ENCODE measurements around the gene OSBPL5. TPM values are rescaled to one million over a fixed set of nuclear protein-coding genes. Genes with fewer than 3 reads are reported as not detected.

The OSBPL5 gene
- total RNA-seq, 1 experiment from 2014 or later: 16.1 TPM

DNA sequence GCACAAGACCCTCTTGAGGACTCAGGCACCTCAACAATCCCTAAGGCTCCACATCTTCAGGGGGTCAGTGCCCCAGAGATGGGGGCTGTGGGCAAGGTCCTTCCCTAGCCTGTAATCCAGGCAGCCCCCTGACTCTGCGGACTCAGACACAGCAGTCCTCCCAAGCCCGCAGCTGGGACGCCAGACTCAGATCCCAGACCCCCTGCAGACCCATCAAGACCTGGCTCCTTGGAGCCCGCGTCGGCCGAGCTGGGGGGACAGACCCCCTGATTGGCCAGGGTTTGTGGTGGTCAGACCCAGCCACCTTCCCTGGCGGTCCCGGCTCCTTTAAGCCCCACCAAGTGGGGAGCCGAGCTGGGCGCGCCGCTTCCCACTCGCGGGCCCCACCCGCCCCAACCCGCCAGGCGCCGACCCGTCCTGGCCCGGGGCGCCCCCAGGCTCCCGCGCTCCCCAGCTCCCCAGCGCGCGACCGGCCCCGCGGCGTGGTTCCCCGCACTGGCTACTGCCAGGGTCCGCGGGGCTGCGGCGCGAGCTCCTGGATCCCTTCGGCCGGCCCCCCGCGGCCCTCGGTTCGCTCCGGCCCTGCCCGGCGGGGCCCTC lies 458 bp downstream of the OSBPL5 start:
- Mint-ChIP-seq H3K36me3 (ENCODE audit: insufficient read depth in 1 of 3, low read depth in 3 of 3) (no peaks in the 10 kb centered on the region; a peak in 1 of 7 replicates), H3K27ac (no peak overlapping the region), H3K9me3 (no peaks in the 10 kb centered on the region), H3K4me3 (peak overlapping the region; percentile 73 to 81), H3K4me1 (peaks cover 31 to 47% of the 10 kb centered on the region in 2 experiments), H3K27me3 (ENCODE audit: low read depth) (peaks cover 59% of the 10 kb centered on the region)
- Histone ChIP-seq H2BK20ac (ENCODE audit: low read depth, low read length, poor library complexity, severe bottlenecking) (no peak overlapping the region), H3K9me3 (ENCODE audit: control insufficient read depth, low read depth, low read length) (no peaks in the 10 kb centered on the region), H3K9ac (ENCODE audit: extremely low read depth, insufficient read length, low read length) (no peak overlapping the region), H4K8ac (replicated peaks; ENCODE audit: insufficient read length, low read depth, low read length) (no peak overlapping the region), H2BK5ac (ENCODE audit: insufficient read length, low read length) (no peak overlapping the region), H3K18ac (ENCODE audit: insufficient read length, low read depth, low read length) (no peak overlapping the region), H2AFZ (ENCODE audit: low read length) (no peak overlapping the region), H4K5ac (ENCODE audit: insufficient read length, low read depth, low read length) (no peak overlapping the region), H3K79me2 (ENCODE audit: insufficient read depth, low read length) (no peaks in the 10 kb centered on the region), H4K91ac (ENCODE audit: insufficient read length, low read depth, low read length) (no peak overlapping the region), H2AK5ac (ENCODE audit: insufficient read length, low read length) (no peak overlapping the region), H3K27me3 (ENCODE audit: insufficient read depth, low read length) (peaks cover 6% of the 10 kb centered on the region; the same call in 1 of the 2 replicates), H3K14ac (ENCODE audit: insufficient read depth, low read length) (no peak overlapping the region; the same call in 1 of the 2 replicates), H2BK15ac (ENCODE audit: low read depth, low read length) (no peak overlapping the region), H2BK120ac (ENCODE audit: low read depth, low read length, poor library complexity, severe bottlenecking) (no peak overlapping the region), H4K20me1 (ENCODE audit: control insufficient read depth, insufficient read depth, insufficient read length) (no peaks in the 10 kb centered on the region), H3K4ac (ENCODE audit: low read depth, low read length) (no peak overlapping the region), H3T11ph (ENCODE audit: low read length) (no peak overlapping the region), H3K4me1 (ENCODE audit: insufficient read depth, low read length) (peaks cover 5% of the 10 kb centered on the region; the same call in 1 of the 2 replicates), H3K23ac (ENCODE audit: insufficient read length, low read depth, low read length) (no peak overlapping the region), H3K23me2 (ENCODE audit: insufficient read length, low read depth, low read length, poor library complexity, severe bottlenecking) (peaks cover 17% of the 10 kb centered on the region), H3K4me2 (ENCODE audit: insufficient read depth, insufficient read length, low read length) (peak overlapping the region; percentile 79), H3K56ac (ENCODE audit: insufficient read length, low read depth, low read length) (no peak overlapping the region), H2BK12ac (ENCODE audit: insufficient read length, low read depth, low read length) (no peak overlapping the region), H3K27ac (ENCODE audit: insufficient read length, low read depth, low read length) (no peak overlapping the region), H3K79me1 (ENCODE audit: insufficient read depth, low read depth, low read length, poor library complexity, severe bottlenecking) (no peaks in the 10 kb centered on the region)
- no CpG with 5 or more reads among the region's 46 CpGs for WGBS (ENCODE audit: extremely low coverage, insufficient read length, low lambda C conversion rate)
- no peak for DNase-seq
- TF ChIP-seq, protein P1, sequence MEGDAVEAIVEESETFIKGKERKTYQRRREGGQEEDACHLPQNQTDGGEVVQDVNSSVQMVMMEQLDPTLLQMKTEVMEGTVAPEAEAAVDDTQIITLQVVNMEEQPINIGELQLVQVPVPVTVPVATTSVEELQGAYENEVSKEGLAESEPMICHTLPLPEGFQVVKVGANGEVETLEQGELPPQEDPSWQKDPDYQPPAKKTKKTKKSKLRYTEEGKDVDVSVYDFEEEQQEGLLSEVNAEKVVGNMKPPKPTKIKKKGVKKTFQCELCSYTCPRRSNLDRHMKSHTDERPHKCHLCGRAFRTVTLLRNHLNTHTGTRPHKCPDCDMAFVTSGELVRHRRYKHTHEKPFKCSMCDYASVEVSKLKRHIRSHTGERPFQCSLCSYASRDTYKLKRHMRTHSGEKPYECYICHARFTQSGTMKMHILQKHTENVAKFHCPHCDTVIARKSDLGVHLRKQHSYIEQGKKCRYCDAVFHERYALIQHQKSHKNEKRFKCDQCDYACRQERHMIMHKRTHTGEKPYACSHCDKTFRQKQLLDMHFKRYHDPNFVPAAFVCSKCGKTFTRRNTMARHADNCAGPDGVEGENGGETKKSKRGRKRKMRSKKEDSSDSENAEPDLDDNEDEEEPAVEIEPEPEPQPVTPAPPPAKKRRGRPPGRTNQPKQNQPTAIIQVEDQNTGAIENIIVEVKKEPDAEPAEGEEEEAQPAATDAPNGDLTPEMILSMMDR (conservative IDR thresholded peaks at IDR 0.05): no peak
